Sigmoid colon (tissue), 7 donors: ENCODE results near the gene CALU. TPM values are rescaled to one million over a fixed set of nuclear protein-coding genes. Genes with fewer than 3 reads are reported as not detected.
A peak's percentile ranks its signal among the peaks of the same experiment; 100 is the strongest.

ENCODE experiments used
- DNase-seq: peaks from one replicate; pipeline ENCODE4 v3.0.0-alpha.2; 2019
- H3K27ac ChIP-seq, 4 donors: fragments of 200-600 bp; sonication (generic); one replicate each; pipeline ENCODE4 v1.5.1; 2016 to 2019; ENCODE audit warnings: mild to moderate bottlenecking in 1 of 4
- H3K27me3 ChIP-seq, 3 donors: fragments of 200-600 bp; sonication (generic); one replicate each; pipeline ENCODE4 v1.5.1; 2019; ENCODE audit warnings: mild to moderate bottlenecking in 1 of 3
- H3K36me3 ChIP-seq, 4 donors: fragments of 200-600 bp; sonication (generic); one replicate each; pipeline ENCODE4 v1.5.1; 2016 to 2019
- H3K4me1 ChIP-seq, 4 donors: fragments of 200-600 bp; sonication (generic); one replicate each; pipeline ENCODE4 v1.5.1; 2017 to 2019
- H3K4me3 ChIP-seq, 4 donors: fragments of 200-600 bp; sonication (generic); one replicate each; pipeline ENCODE4 v1.5.1; 2017 to 2019; ENCODE audit warnings: mild to moderate bottlenecking in 2 of 4, moderate library complexity in 1 of 4
- H3K9me3 ChIP-seq, 4 donors: fragments of 200-600 bp in 3 of 4; sonication (generic) in 3 of 4; one replicate each; pipeline versions ENCODE4 v1.5.1 to v1.6.1; 2013 to 2019
- EP300 ChIP-seq, 4 donors: sonication (generic); formaldehyde crosslinking; IDR thresholded peaks; one replicate each; pipeline ENCODE4 v1.6.1; 2017; ENCODE audit warnings: antibody characterized with exemption in 4 of 4
- POLR2A ChIP-seq, 2 donors: fragments of 450-650 bp; IDR thresholded peaks; one replicate each; pipeline ENCODE4 v1.6.1; 2016; ENCODE audit warnings: antibody characterized with exemption in 2 of 2, mild to moderate bottlenecking in 2 of 2, moderate library complexity in 2 of 2
- POLR2AphosphoS5 ChIP-seq, 4 donors: sonication (generic); formaldehyde crosslinking; IDR thresholded peaks; one replicate each; pipeline ENCODE4 v1.6.1; 2017; ENCODE audit warnings: antibody characterized with exemption in 4 of 4
- WGBS, 2 donors: extraction: QIAGEN DNeasy Blood & Tissue Kit; methylation state at CpG; one replicate each; pipeline ENCODE4 v1.1.7; 2013; 5-methylcytosine and 5-hydroxymethylcytosine counted together
- intact Hi-C: fragments of 100-400 bp; cut with DNase I; formaldehyde crosslinking; loops from one replicate; pipeline ENCODE4 v1.15.1; 2023
- polyA plus RNA-seq, 3 donors: library from polyadenylated mRNA; stranded (reverse); fragments of 200-250 nt; gene quantifications; one replicate each; pipeline ENCODE4 v1.2.3, GENCODE V29; 2013
- small RNA-seq, 3 donors: library from RNA; depleted of rRNA; stranded (forward); fragments of <200 nt; gene quantifications; one replicate each; pipeline ENCODE3, GENCODE V24; 2016
- total RNA-seq, 4 donors: library from RNA; depleted of rRNA; stranded (reverse); fragments of >200 nt; gene quantifications; one replicate each; pipeline ENCODE4 v1.1.0, GENCODE V29; 2016
- TF ChIP-seq, protein P1 (sequence below), 4 experiments: fragments of 450-650 bp in 3 of 4; fragments of 200-600 bp in 1 of 4; IDR thresholded peaks; one replicate each; pipeline ENCODE4 v1.5.1; 2016 to 2019; ENCODE audit warnings: antibody characterized with exemption in 4 of 4, mild to moderate bottlenecking in 3 of 4, moderate library complexity in 2 of 4
- donor health status: healthy with polysubstance abuse.
- donor health status: Bipolar disorder and iron deficiency.
- donor health status: healthy.

Gene CALU
- total and polyA plus RNA-seq, 7 donors, result 14.4 to 250 (median 153) TPM

DNA sequence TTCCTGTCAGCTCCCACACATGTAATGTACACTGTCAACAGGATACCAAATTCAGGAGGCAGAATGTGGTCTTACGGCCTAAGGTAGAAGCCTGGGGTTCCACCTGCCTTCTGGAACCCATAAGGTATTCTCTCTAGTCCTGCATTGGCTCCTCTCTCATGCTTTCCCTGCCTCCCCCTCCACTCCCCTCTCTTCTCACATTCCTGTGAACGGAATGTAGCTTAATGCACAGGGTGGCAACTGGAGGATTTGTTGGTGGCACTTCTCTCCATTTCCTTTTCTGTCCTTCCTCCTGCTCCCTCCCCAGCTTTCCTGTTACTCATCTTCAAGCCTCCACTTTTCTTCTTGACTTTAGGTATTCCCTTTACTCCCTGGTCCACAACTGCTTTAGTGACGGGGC lies 79.5 kb downstream of the CALU start:
- Histone ChIP-seq H3K4me3 (no peak overlapping the region), H3K36me3 (no peaks in the 10 kb centered on the region), H3K27ac (peak overlapping the region in 2 of 4 donors; percentile 35 to 64), H3K27me3 (no peaks in the 10 kb centered on the region), H3K9me3 (no peaks in the 10 kb centered on the region), H3K4me1 (peaks cover 0 to 20% (median 16%) of the 10 kb centered on the region in 4 donors)
- 90 to 91% methylated on average over 3 of the region's 3 CpGs for WGBS, 2 donors
- no peak for TF ChIP-seq POLR2A (IDR thresholded peaks at IDR 0.05)
- no peak for TF ChIP-seq EP300 (IDR thresholded peaks at IDR 0.05)
- TF ChIP-seq POLR2AphosphoS5 (IDR thresholded peaks at IDR 0.05), result no peak
- TF ChIP-seq, protein P1, sequence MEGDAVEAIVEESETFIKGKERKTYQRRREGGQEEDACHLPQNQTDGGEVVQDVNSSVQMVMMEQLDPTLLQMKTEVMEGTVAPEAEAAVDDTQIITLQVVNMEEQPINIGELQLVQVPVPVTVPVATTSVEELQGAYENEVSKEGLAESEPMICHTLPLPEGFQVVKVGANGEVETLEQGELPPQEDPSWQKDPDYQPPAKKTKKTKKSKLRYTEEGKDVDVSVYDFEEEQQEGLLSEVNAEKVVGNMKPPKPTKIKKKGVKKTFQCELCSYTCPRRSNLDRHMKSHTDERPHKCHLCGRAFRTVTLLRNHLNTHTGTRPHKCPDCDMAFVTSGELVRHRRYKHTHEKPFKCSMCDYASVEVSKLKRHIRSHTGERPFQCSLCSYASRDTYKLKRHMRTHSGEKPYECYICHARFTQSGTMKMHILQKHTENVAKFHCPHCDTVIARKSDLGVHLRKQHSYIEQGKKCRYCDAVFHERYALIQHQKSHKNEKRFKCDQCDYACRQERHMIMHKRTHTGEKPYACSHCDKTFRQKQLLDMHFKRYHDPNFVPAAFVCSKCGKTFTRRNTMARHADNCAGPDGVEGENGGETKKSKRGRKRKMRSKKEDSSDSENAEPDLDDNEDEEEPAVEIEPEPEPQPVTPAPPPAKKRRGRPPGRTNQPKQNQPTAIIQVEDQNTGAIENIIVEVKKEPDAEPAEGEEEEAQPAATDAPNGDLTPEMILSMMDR (IDR thresholded peaks at IDR 0.05), result no peak
- intact Hi-C loops, result no loop called here
- no peak for DNase-seq

Small RNA genes lying within 50 kb of the gene (small RNA-seq; reads per million reads assigned to genes)
- gene RN7SL81P (0 reads per million in 3 donors), gene RNA5SP242 (29.3 to 34.2 (median 34.0) reads per million in 3 donors), gene RNA5SP243 (0.30 to 2.1 (median 0.32) reads per million in 3 donors)

Other genes with a start within 250 kb of the CALU start
- 1 to 10 TPM in 3 of 4 donors, under 1 TPM in 1; 0.49 to 3.0 (median 2.3) TPM for gene GARIN1A, start 67.1 kb upstream of the CALU start, total RNA-seq
- under 1 TPM in 1 of 3 donors, not detected in 2; 0.87 TPM for gene GARIN1A, start 67.1 kb upstream of the CALU start, polyA plus RNA-seq
- gene OPN1SW, start 36.4 kb downstream of the CALU start, total RNA-seq, result not detected
- gene OPN1SW, start 36.4 kb downstream of the CALU start, polyA plus RNA-seq, result not detected
- gene CCDC136, start 52.6 kb downstream of the CALU start, total RNA-seq, result 10 to 100 TPM; 19.9 to 53.7 (median 23.7) TPM
- gene CCDC136, start 52.6 kb downstream of the CALU start, polyA plus RNA-seq, result 1 to 10 TPM in 2 of 3 donors, not detected in 1; 2.4 to 2.8 TPM
- gene FLNC, start 91.0 kb downstream of the CALU start, total RNA-seq, result 100 to 1,000 TPM in 3 of 4 donors, 10 to 100 TPM in 1; 95.3 to 489 (median 242) TPM
- 10 to 100 TPM in 1 of 3 donors, 1 to 10 TPM in 1, under 1 TPM in 1; 0.69 to 12.6 (median 5.4) TPM for gene FLNC, start 91.0 kb downstream of the CALU start, polyA plus RNA-seq
- 100 to 1,000 TPM in 3 of 4 donors, 10 to 100 TPM in 1; 96.7 to 138 (median 131) TPM for gene ATP6V1F, start 123.5 kb downstream of the CALU start, total RNA-seq
- 100 to 1,000 TPM; 148 to 214 (median 183) TPM for gene ATP6V1F, start 123.5 kb downstream of the CALU start, polyA plus RNA-seq
- under 1 TPM in 3 of 4 donors, not detected in 1; 0.14 to 0.36 (median 0.28) TPM for gene KCP, start 171.3 kb downstream of the CALU start, total RNA-seq
- gene KCP, start 171.3 kb downstream of the CALU start, polyA plus RNA-seq, result under 1 TPM in 1 of 3 donors, not detected in 2; 0.42 TPM
- 10 to 100 TPM in 1 of 4 donors, 1 to 10 TPM in 3; 6.0 to 15.3 (median 8.1) TPM for gene IRF5, start 198.6 kb downstream of the CALU start, total RNA-seq
- 10 to 100 TPM in 1 of 3 donors, 1 to 10 TPM in 2; 4.6 to 11.3 (median 4.8) TPM for gene IRF5, start 198.6 kb downstream of the CALU start, polyA plus RNA-seq